HCT116 (cell line): ENCODE results near the gene VPS41.

Experiments
- ELF1 ChIP-seq: IDR thresholded peaks from 2 replicates; pipeline ENCODE4 v1.6.1; 2012; ENCODE audit warnings: low read depth, borderline replicate concordance
- POLR2A ChIP-seq: IDR thresholded peaks from 2 replicates; pipeline ENCODE4 v1.7.0; 2011; ENCODE audit warnings: borderline replicate concordance; ENCODE audit not compliant: insufficient read depth, insufficient read length; ENCODE audit errors: extremely low read depth
- RAD21 ChIP-seq: IDR thresholded peaks from 2 replicates; pipeline ENCODE4 v1.6.1; 2012; ENCODE audit warnings: low read depth, mild to moderate bottlenecking
- SP1 ChIP-seq: IDR thresholded peaks from 2 replicates; pipeline ENCODE4 v1.6.1; 2012; ENCODE audit warnings: low read depth
- YY1 ChIP-seq: IDR thresholded peaks from 2 replicates; pipeline ENCODE4 v1.6.1; 2011; ENCODE audit warnings: low read length, low read depth, moderate library complexity, mild to moderate bottlenecking; ENCODE audit not compliant: insufficient replicate concordance; ENCODE audit errors: extremely low read depth
- TF ChIP-seq, protein P1 (sequence below): IDR thresholded peaks from 2 replicates; pipeline ENCODE4 v1.6.1; 2012; ENCODE audit warnings: low read depth
- TF ChIP-seq, protein P2 (sequence below), 3 experiments: fragments of 200-600 bp in 1 of 3; sonication (generic) in 1 of 3; IDR thresholded peaks in 2 of 3; conservative IDR thresholded peaks in 1 of 3; 2 replicates each; pipeline ENCODE4 v1.5.1; 2012 to 2017; ENCODE audit warnings: low read depth in 2 of 3, low read length in 2 of 3, antibody characterized with exemption in 1 of 3, borderline replicate concordance in 1 of 3, control low read depth in 1 of 3, mild to moderate bottlenecking in 1 of 3, mixed read lengths in 1 of 3, mixed run types in 1 of 3, moderate library complexity in 1 of 3; ENCODE audit not compliant: insufficient read depth in 1 of 3
- TF ChIP-seq, protein P3 (sequence below): IDR thresholded peaks from 2 replicates; pipeline ENCODE4 v1.6.1; 2012
- TF ChIP-seq, protein P4 (sequence below): IDR thresholded peaks from 2 replicates; pipeline ENCODE4 v1.6.1; 2012
- TF ChIP-seq, protein P5 (sequence below): IDR thresholded peaks from 2 replicates; pipeline ENCODE4 v1.6.1; 2011; ENCODE audit warnings: mild to moderate bottlenecking, low read length, moderate library complexity; ENCODE audit not compliant: insufficient replicate concordance; ENCODE audit errors: extremely low read depth

DNA sequence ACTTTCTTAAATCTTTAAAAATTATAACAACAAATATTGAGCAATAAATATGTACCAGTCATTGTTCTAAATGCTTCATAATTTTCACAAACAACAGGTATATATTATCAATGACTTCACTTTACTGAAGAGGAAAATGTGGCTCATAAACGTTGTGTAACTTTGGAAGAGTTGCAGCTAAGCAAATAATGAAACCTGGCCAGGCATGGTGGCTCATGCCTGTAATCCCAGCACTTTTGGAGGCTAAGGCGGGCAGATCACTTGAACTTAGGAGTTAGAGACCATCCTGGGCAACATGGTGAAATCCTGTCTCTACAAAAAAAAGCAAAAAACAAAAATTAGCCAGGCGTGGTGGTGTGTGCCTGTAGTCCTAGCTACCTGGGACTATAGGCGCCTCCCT lies 205.9 kb downstream of the VPS41 start:
- TF ChIP-seq, protein P1, sequence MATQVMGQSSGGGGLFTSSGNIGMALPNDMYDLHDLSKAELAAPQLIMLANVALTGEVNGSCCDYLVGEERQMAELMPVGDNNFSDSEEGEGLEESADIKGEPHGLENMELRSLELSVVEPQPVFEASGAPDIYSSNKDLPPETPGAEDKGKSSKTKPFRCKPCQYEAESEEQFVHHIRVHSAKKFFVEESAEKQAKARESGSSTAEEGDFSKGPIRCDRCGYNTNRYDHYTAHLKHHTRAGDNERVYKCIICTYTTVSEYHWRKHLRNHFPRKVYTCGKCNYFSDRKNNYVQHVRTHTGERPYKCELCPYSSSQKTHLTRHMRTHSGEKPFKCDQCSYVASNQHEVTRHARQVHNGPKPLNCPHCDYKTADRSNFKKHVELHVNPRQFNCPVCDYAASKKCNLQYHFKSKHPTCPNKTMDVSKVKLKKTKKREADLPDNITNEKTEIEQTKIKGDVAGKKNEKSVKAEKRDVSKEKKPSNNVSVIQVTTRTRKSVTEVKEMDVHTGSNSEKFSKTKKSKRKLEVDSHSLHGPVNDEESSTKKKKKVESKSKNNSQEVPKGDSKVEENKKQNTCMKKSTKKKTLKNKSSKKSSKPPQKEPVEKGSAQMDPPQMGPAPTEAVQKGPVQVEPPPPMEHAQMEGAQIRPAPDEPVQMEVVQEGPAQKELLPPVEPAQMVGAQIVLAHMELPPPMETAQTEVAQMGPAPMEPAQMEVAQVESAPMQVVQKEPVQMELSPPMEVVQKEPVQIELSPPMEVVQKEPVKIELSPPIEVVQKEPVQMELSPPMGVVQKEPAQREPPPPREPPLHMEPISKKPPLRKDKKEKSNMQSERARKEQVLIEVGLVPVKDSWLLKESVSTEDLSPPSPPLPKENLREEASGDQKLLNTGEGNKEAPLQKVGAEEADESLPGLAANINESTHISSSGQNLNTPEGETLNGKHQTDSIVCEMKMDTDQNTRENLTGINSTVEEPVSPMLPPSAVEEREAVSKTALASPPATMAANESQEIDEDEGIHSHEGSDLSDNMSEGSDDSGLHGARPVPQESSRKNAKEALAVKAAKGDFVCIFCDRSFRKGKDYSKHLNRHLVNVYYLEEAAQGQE, result no peak
- TF ChIP-seq, protein P2, sequence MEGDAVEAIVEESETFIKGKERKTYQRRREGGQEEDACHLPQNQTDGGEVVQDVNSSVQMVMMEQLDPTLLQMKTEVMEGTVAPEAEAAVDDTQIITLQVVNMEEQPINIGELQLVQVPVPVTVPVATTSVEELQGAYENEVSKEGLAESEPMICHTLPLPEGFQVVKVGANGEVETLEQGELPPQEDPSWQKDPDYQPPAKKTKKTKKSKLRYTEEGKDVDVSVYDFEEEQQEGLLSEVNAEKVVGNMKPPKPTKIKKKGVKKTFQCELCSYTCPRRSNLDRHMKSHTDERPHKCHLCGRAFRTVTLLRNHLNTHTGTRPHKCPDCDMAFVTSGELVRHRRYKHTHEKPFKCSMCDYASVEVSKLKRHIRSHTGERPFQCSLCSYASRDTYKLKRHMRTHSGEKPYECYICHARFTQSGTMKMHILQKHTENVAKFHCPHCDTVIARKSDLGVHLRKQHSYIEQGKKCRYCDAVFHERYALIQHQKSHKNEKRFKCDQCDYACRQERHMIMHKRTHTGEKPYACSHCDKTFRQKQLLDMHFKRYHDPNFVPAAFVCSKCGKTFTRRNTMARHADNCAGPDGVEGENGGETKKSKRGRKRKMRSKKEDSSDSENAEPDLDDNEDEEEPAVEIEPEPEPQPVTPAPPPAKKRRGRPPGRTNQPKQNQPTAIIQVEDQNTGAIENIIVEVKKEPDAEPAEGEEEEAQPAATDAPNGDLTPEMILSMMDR (IDR thresholded peaks at IDR 0.05 in 2 of 3, conservative IDR thresholded peaks at IDR 0.05 in 1 of 3; ENCODE audit: borderline replicate concordance in 1 of 3, insufficient read depth in 1 of 3, low read depth in 2 of 3, low read length in 2 of 3), result no peak
- TF ChIP-seq RAD21 (no peak), POLR2A (no peak), SP1 (no peak), ELF1 (no peak), YY1 (no peak)
- TF ChIP-seq, protein P3, sequence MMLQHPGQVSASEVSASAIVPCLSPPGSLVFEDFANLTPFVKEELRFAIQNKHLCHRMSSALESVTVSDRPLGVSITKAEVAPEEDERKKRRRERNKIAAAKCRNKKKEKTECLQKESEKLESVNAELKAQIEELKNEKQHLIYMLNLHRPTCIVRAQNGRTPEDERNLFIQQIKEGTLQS, result no peak
- TF ChIP-seq, protein P4, sequence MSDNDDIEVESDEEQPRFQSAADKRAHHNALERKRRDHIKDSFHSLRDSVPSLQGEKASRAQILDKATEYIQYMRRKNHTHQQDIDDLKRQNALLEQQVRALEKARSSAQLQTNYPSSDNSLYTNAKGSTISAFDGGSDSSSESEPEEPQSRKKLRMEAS, result no peak
- TF ChIP-seq, protein P5, sequence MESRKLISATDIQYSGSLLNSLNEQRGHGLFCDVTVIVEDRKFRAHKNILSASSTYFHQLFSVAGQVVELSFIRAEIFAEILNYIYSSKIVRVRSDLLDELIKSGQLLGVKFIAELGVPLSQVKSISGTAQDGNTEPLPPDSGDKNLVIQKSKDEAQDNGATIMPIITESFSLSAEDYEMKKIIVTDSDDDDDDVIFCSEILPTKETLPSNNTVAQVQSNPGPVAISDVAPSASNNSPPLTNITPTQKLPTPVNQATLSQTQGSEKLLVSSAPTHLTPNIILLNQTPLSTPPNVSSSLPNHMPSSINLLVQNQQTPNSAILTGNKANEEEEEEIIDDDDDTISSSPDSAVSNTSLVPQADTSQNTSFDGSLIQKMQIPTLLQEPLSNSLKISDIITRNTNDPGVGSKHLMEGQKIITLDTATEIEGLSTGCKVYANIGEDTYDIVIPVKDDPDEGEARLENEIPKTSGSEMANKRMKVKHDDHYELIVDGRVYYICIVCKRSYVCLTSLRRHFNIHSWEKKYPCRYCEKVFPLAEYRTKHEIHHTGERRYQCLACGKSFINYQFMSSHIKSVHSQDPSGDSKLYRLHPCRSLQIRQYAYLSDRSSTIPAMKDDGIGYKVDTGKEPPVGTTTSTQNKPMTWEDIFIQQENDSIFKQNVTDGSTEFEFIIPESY, result no peak
